ENCODE data around the gene CRKL.

Gene CRKL

DNA sequence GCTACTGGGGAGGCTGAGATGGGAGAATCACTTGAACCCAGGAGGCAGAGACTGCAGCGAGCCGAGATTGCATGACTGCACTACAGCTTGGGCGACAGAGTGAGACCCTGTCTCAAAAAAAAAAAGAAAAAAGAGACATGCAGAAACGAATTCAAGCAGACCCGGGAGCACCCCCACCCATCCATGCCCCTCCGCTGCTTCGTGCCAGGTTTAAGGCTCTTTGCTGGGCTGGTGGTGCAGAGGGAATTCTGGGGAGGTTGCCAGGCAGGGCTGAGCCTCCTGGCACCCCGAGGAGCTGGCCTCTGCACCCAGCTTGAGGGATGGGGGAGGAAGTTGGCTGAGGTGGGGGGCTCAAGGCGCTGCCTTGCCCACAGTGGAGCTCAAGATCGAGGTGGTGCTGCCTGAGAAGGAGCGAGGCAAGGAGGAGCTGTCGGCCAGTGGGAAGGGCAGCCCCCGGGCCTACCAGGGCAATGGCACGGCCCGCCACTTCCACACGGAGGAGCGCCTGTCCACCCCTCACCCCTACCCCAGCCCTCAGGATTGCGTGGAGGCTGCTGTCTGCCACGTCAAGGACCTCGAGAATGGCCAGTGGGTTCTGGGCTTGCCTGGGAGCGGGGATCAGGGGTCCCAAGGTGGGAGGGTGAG is 55.8 kb downstream of the CRKL start:
- Histone ChIP-seq H3K27me3 (ENCODE audit: control insufficient read depth, insufficient read depth, low read length) (no peaks in the 10 kb centered on the region), H3K9ac (ENCODE audit: low read length) (no peak overlapping the region), H3K4me3 (ENCODE audit: low read length) (no peak overlapping the region), H3K27ac (ENCODE audit: low read depth, low read length) (no peak overlapping the region), H3K4me1 (ENCODE audit: control insufficient read depth, insufficient read depth, low read length) (no peaks in the 10 kb centered on the region), H3K36me3 (ENCODE audit: control insufficient read depth, insufficient read depth, low read length) (no peaks in the 10 kb centered on the region)

DNA sequence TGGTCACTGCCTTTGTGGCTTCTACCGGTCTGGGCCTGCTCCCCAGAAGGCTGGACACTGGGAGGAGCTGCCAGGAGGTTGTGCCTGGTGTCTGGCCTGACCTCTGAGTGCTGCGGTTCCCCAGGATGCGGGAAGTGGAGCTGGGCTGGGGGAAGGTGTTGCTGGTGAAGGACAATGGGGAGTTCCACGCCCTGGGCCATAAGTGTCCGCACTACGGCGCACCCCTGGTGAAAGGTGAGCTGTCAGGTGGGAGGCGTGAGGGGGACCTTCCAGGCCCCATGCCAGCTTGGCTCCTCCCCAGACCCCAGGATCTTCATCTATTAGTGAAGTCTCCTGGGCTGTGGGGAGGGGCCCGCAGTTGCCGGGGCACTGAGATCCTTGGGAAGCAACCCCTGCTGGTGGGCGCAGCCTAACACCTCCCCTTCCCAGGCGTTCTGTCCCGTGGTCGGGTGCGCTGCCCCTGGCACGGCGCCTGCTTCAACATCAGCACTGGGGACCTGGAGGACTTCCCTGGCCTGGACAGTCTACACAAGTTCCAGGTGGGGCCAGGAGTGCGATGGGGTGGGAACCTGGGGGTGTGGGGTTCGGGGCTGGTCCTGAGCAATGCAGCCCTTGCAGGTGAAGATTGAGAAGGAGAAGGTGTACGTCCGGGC is 56.6 kb downstream of the CRKL start:
- Histone ChIP-seq H3K4me1 (ENCODE audit: control insufficient read depth, insufficient read depth, low read length) (no peaks in the 10 kb centered on the region), H3K27ac (ENCODE audit: low read depth, low read length) (no peak overlapping the region), H3K27me3 (ENCODE audit: control insufficient read depth, insufficient read depth, low read length) (no peaks in the 10 kb centered on the region), H3K36me3 (ENCODE audit: control insufficient read depth, insufficient read depth, low read length) (peaks cover 5% of the 10 kb centered on the region), H3K9ac (ENCODE audit: low read length) (no peak overlapping the region), H3K4me3 (ENCODE audit: low read length) (no peak overlapping the region)

GRCh38 chr22:20974336-20974955 is 57.2 kb downstream of the CRKL start:
- H3K36me3 ChIP-seq (ENCODE audit: control insufficient read depth, insufficient read depth, low read length): peaks cover 5% of the 10 kb centered on the region
- H3K4me3 ChIP-seq (ENCODE audit: low read length): no peak overlapping the region
- H3K27me3 ChIP-seq (ENCODE audit: control insufficient read depth, insufficient read depth, low read length): no peaks in the 10 kb centered on the region
- no peak overlapping the region for H3K27ac ChIP-seq (ENCODE audit: low read depth, low read length)
- no peaks in the 10 kb centered on the region for H3K4me1 ChIP-seq (ENCODE audit: control insufficient read depth, insufficient read depth, low read length)
- H3K9ac ChIP-seq (ENCODE audit: low read length): no peak overlapping the region

DNA sequence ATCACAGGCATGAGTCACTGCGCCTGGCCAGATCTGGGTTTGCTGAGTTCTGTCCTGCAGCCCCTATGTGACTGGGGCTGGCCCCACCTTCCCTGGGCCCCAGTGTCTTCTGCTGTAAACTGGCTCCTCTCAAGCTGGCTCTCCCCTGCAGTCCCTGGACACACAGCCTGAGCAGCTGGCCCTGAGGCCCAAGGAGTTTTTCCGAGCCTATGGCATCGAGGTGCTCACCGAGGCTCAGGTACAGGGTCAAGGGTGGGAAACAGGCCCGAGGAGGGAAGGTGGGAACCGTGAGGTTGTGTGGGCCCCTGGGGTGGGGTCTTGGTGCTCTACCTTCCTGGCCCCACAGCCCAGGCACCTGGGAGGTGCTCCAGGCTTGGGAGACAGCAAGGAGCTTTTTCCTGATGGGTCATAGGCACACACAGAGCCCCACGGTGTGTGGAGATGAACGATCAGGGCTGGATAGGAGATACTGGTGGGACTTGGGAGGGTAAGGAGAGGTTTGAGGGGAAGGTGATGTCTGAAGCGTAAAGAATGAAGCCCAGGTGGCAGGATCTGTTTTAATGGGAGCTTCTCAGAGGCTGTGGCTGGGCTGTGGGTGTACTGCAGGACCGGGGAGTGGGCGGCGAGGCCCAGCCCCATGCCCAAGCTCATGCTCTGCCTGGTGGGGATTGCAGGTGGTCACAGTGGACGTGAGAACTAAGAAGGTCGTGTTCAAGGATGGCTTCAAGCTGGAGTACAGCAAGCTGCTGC is 58.5 kb downstream of the CRKL start:
- H3K27ac ChIP-seq (ENCODE audit: low read depth, low read length): no peak overlapping the region
- H3K27me3 ChIP-seq (ENCODE audit: control insufficient read depth, insufficient read depth, low read length): no peaks in the 10 kb centered on the region
- peaks cover 5% of the 10 kb centered on the region for H3K36me3 ChIP-seq (ENCODE audit: control insufficient read depth, insufficient read depth, low read length)
- H3K4me3 ChIP-seq (ENCODE audit: low read length): no peak overlapping the region
- H3K4me1 ChIP-seq (ENCODE audit: control insufficient read depth, insufficient read depth, low read length): peaks cover 3% of the 10 kb centered on the region
- H3K9ac ChIP-seq (ENCODE audit: low read length): no peak overlapping the region

GRCh38 chr22:20976291-20976877 is 59.2 kb downstream of the CRKL start:
- Histone ChIP-seq H3K4me1 (ENCODE audit: control insufficient read depth, insufficient read depth, low read length) (peaks cover 9% of the 10 kb centered on the region), H3K4me3 (ENCODE audit: low read length) (no peak overlapping the region), H3K27me3 (ENCODE audit: control insufficient read depth, insufficient read depth, low read length) (no peaks in the 10 kb centered on the region), H3K36me3 (ENCODE audit: control insufficient read depth, insufficient read depth, low read length) (peaks cover 5% of the 10 kb centered on the region), H3K27ac (ENCODE audit: low read depth, low read length) (no peak overlapping the region), H3K9ac (ENCODE audit: low read length) (no peak overlapping the region)

- H3K27ac ChIP-seq (ENCODE audit: low read depth, low read length): no peak overlapping the region
- peaks cover 5% of the 10 kb centered on the region for H3K36me3 ChIP-seq (ENCODE audit: control insufficient read depth, insufficient read depth, low read length)
Measured at GRCh38 chr22:20977019-20977418, 59.8 kb downstream of the CRKL start.

DNA sequence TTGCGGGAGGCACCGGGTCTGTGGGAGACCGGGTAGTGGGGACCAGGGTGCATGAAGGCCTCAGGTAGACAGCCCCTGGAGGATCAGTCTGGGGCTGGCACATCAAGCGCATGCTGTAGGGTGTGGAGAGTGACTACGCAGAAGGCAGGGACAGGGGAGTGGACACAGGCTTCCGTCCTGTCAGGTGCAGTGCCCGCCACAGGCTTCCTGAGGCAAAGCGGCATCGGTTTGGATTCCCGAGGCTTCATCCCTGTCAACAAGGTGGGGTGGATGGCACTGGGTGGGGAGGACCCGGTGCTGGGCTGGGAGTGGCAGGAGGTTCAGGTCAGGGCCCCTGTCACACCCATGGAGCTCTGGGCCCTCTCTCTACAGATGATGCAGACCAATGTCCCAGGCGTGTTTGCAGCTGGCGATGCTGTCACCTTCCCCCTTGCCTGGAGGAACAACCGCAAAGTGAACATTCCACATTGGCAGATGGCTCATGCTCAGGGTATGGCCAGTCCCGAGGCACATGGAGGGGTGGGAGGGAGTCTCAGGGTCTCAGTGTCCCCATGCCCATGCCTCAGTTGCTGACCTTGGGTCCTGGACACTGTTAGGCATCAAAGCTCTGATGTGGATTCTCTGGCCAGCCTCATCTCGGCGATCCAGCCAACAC is 60.4 kb downstream of the CRKL start:
- Histone ChIP-seq H3K4me3 (ENCODE audit: low read length) (no peak overlapping the region), H3K27me3 (ENCODE audit: control insufficient read depth, insufficient read depth, low read length) (no peaks in the 10 kb centered on the region), H3K27ac (ENCODE audit: low read depth, low read length) (no peak overlapping the region), H3K4me1 (ENCODE audit: control insufficient read depth, insufficient read depth, low read length) (peaks cover 13% of the 10 kb centered on the region), H3K36me3 (ENCODE audit: control insufficient read depth, insufficient read depth, low read length) (peaks cover 5% of the 10 kb centered on the region), H3K9ac (ENCODE audit: low read length) (no peak overlapping the region)

More at GRCh38 chr22:20977019-20977418, 59.8 kb downstream of the CRKL start:
- H3K4me1 ChIP-seq (ENCODE audit: control insufficient read depth, insufficient read depth, low read length): peaks cover 13% of the 10 kb centered on the region
- H3K4me3 ChIP-seq (ENCODE audit: low read length): no peak overlapping the region
- no peak overlapping the region for H3K9ac ChIP-seq (ENCODE audit: low read length)
- no peaks in the 10 kb centered on the region for H3K27me3 ChIP-seq (ENCODE audit: control insufficient read depth, insufficient read depth, low read length)

DNA sequence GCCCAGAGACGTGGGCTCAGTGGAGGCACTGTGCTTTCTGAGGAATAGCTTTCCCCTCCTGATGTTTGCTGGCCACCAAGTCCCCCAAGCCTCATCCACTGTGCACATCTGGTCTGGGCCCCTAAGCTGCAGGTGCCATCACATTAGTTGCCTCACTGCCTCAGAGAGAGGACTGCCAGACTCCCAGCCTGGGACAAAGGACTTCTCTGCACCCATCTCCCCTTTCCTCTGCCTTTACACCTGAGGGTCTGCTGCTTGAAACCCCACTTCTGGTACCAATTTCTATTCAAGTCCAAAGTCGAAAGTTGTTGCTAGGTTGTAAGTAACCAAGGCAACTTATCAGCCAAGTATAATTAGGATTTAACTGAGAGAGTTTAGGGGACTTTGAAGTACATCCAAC is 61.2 kb downstream of the CRKL start:
- no peak overlapping the region for H3K4me3 ChIP-seq (ENCODE audit: low read length)
- peaks cover 19% of the 10 kb centered on the region for H3K4me1 ChIP-seq (ENCODE audit: control insufficient read depth, insufficient read depth, low read length)
- H3K27ac ChIP-seq (ENCODE audit: low read depth, low read length): no peak overlapping the region
- H3K36me3 ChIP-seq (ENCODE audit: control insufficient read depth, insufficient read depth, low read length): peaks cover 5% of the 10 kb centered on the region
- H3K9ac ChIP-seq (ENCODE audit: low read length): no peak overlapping the region
- H3K27me3 ChIP-seq (ENCODE audit: control insufficient read depth, insufficient read depth, low read length): no peaks in the 10 kb centered on the region

DNA sequence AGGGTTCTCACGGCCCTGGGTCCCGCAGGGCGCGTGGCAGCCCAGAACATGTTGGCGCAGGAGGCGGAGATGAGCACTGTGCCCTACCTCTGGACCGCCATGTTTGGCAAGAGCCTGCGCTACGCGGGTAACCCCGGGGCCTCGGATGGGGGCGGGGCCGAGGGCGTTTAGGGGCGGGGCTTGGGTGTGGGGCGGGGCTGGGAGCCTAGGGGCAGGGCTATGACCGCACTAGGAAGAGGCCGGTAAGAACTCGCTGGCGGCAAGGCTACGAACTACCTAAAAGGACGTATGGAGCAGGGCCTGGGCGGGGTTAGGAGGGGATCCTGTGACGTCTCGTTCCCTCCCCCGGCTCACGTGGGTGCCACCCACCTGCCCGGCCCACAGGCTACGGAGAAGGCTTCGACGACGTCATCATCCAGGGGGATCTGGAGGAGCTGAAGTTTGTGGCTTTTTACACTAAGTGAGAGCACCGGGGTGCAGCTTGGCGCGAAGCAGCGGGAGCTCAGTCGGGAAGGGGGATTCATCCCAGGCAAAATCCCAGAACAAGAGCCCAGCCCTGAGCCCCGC is 62.1 kb downstream of the CRKL start:
- Histone ChIP-seq H3K27me3 (ENCODE audit: control insufficient read depth, insufficient read depth, low read length) (no peaks in the 10 kb centered on the region), H3K4me1 (ENCODE audit: control insufficient read depth, insufficient read depth, low read length) (peaks cover 19% of the 10 kb centered on the region), H3K9ac (ENCODE audit: low read length) (no peak overlapping the region), H3K27ac (ENCODE audit: low read depth, low read length) (no peak overlapping the region), H3K36me3 (ENCODE audit: control insufficient read depth, insufficient read depth, low read length) (peaks cover 5% of the 10 kb centered on the region), H3K4me3 (ENCODE audit: low read length) (peak overlapping the region; percentile 48)

DNA sequence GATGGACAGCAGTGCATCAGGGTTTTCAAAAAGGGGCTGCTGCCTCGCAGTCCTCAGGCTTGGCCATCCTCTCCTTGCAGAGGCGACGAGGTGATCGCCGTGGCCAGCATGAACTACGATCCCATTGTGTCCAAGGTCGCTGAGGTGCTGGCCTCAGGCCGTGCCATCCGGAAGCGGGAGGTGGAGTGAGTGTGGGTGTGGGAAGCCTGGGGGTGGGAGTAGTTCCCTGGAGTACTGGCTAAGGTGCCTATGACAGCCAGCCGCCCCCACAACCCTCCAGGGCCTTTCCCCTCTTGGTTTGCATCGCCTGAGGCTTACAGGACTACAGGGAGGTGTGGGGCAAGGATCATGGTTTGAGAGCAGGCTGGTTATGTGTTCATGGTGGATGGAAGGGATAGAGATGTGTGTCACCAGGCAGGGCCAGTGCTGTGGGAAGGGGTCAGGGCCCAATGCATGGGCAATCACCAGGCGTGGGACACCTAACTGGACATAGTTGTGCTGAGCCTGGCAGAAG is 62.8 kb downstream of the CRKL start:
- Histone ChIP-seq H3K27ac (ENCODE audit: low read depth, low read length) (no peak overlapping the region), H3K9ac (ENCODE audit: low read length) (no peak overlapping the region), H3K27me3 (ENCODE audit: control insufficient read depth, insufficient read depth, low read length) (no peaks in the 10 kb centered on the region), H3K36me3 (ENCODE audit: control insufficient read depth, insufficient read depth, low read length) (peaks cover 5% of the 10 kb centered on the region), H3K4me1 (ENCODE audit: control insufficient read depth, insufficient read depth, low read length) (peaks cover 19% of the 10 kb centered on the region), H3K4me3 (ENCODE audit: low read length) (peak overlapping the region; percentile 48)

DNA sequence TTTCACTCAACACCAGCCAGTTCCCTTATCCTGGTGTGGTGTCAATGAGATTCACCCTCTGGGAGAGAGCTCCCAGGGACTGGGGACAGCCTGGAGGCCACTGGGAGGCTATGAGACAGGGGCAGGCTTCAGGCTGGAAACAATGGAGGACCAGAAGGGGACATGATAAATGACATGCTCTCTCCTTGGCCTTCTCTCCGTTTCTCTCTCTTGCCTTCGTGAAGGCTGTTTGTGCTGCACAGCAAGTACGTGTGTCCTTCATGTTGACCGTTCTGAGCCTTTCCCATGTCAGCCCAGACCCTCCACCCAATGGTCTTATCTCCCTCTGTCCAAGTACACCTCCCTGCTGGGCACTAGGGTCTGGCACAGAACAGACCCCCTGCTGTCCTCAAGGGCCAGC is 63.3 kb downstream of the CRKL start:
- no peak overlapping the region for H3K9ac ChIP-seq (ENCODE audit: low read length)
- no peak overlapping the region for H3K4me3 ChIP-seq (ENCODE audit: low read length)

More for the DNA sequence above, 63.3 kb downstream of the CRKL start:
- Histone ChIP-seq H3K36me3 (ENCODE audit: control insufficient read depth, insufficient read depth, low read length) (peaks cover 8% of the 10 kb centered on the region), H3K4me1 (ENCODE audit: control insufficient read depth, insufficient read depth, low read length) (peaks cover 19% of the 10 kb centered on the region), H3K27ac (ENCODE audit: low read depth, low read length) (no peak overlapping the region), H3K27me3 (ENCODE audit: control insufficient read depth, insufficient read depth, low read length) (no peaks in the 10 kb centered on the region)

All from rectal smooth muscle tissue (tissue), 1 donor.